GM18526 (cell line): ENCODE data around the gene IDUA.

Experiments used
- POLR2A ChIP-seq: IDR thresholded peaks from 3 replicates; pipeline ENCODE4 v1.6.1; 2011; ENCODE audit not compliant: insufficient read length; ENCODE audit errors: extremely low read depth

Gene IDUA

GRCh38 chr4:986879-987623, at the start of gene IDUA:
Gene IDUA, plus strand, starts transcription at chr4:987044. Its CDS starts 41 bp downstream, at chr4:987085.
- peak; percentile 43 for TF ChIP-seq POLR2A

- no peak for TF ChIP-seq POLR2A
Observed at GRCh38 chr4:945274-946102, 41.4 kb upstream of the IDUA start.

- TF ChIP-seq POLR2A, result no peak
Observed at GRCh38 chr4:946103-946450, 40.8 kb upstream of the IDUA start.

GRCh38 chr4:946517-947471, 40.0 kb upstream of the IDUA start:
- no peak for TF ChIP-seq POLR2A

GRCh38 chr4:947491-947971, 39.3 kb upstream of the IDUA start:
- TF ChIP-seq POLR2A, result no peak

- TF ChIP-seq POLR2A, result no peak
Observed at GRCh38 chr4:948101-948935, 38.5 kb upstream of the IDUA start.

- TF ChIP-seq POLR2A, result no peak
Observed at GRCh38 chr4:948936-949300, 37.9 kb upstream of the IDUA start.

GRCh38 chr4:949656-950055, 37.2 kb upstream of the IDUA start:
- TF ChIP-seq POLR2A, result no peak

GRCh38 chr4:950136-951020, 36.5 kb upstream of the IDUA start:
- TF ChIP-seq POLR2A, result no peak

- no peak for TF ChIP-seq POLR2A
Observed at GRCh38 chr4:951186-951585, 35.7 kb upstream of the IDUA start.

- no peak for TF ChIP-seq POLR2A
Observed at GRCh38 chr4:951594-952468, 35.0 kb upstream of the IDUA start.

- no peak for TF ChIP-seq POLR2A
Observed at GRCh38 chr4:952881-953573, 33.8 kb upstream of the IDUA start.
